Brain microvascular endothelial cell (primary cell): Measurements from ENCODE around the gene RBFOX2.

ENCODE experiments used
- DNase-seq: peaks from one replicate; pipeline ENCODE4 v3.0.0-alpha.2; 2020
- H3K27ac ChIP-seq: fragments of 250-450 bp; sonication (Bioruptor Pico); 2 replicates; pipeline ENCODE4 v1.5.1; 2020; ENCODE audit warnings: mild to moderate bottlenecking, moderate library complexity
- H3K27me3 ChIP-seq: fragments of 250-450 bp; sonication (Bioruptor Pico); replicated peaks from 2 replicates; pipeline ENCODE4 v1.5.1; 2020; ENCODE audit warnings: mild to moderate bottlenecking
- H3K36me3 ChIP-seq: fragments of 250-450 bp; sonication (Bioruptor Pico); replicated peaks from 2 replicates; pipeline ENCODE4 v1.5.1; 2020; ENCODE audit warnings: mild to moderate bottlenecking
- H3K4me3 ChIP-seq: 2 replicates; pipeline ENCODE4 v1.5.1; 2011; ENCODE audit warnings: low read depth, mild to moderate bottlenecking, control low read depth, low read length, moderate library complexity
- CTCF ChIP-seq: IDR thresholded peaks from 2 replicates; pipeline ENCODE4 v1.5.1; 2011; ENCODE audit warnings: low read depth, mild to moderate bottlenecking, moderate library complexity, low read length, control low read depth, inconsistent platforms; ENCODE audit errors: missing control alignments
- in situ Hi-C: cut with HindIII; loops from 2 replicates; pipeline ENCODE4 v1.10.0; 2017; ENCODE audit warnings: low sequenced_read_pairs, low pct_ligation_motif_present

The RBFOX2 gene

GRCh38 chr22:36032611-36033010 is 4.0 kb upstream of the RBFOX2 start:
- no peak overlapping the region for H3K27ac ChIP-seq
- no peak overlapping the region for H3K4me3 ChIP-seq
- no peaks in the 10 kb centered on the region for H3K27me3 ChIP-seq
- in situ Hi-C loops, result no loop called here
- TF ChIP-seq CTCF, result no peak
- H3K36me3 ChIP-seq, result no peaks in the 10 kb centered on the region
- DNase-seq, result no peak

- Histone ChIP-seq H3K36me3 (no peaks in the 10 kb centered on the region), H3K27ac (peak overlapping the region; percentile 19), H3K4me3 (peak overlapping the region; percentile 88), H3K27me3 (no peaks in the 10 kb centered on the region)
- in situ Hi-C loops, result no loop called here
- no peak for DNase-seq
- no peak for TF ChIP-seq CTCF
Measured at GRCh38 chr22:36029406-36029755, 757 bp upstream of the RBFOX2 start.

- Histone ChIP-seq H3K27me3 (no peaks in the 10 kb centered on the region), H3K4me3 (peak overlapping the region; percentile 88), H3K27ac (peak overlapping the region; percentile 74), H3K36me3 (no peaks in the 10 kb centered on the region)
- no peak for DNase-seq
- no peak for TF ChIP-seq CTCF
- in situ Hi-C loops, result no loop called here
Measured at GRCh38 chr22:36027935-36028645, 534 bp downstream of the RBFOX2 start.

GRCh38 chr22:36027579-36027934 is 1.1 kb downstream of the RBFOX2 start:
- peak overlapping the region; percentile 74 for H3K27ac ChIP-seq

GRCh38 chr22:36026741-36027140 is 1.9 kb downstream of the RBFOX2 start:
- Histone ChIP-seq H3K27me3 (no peaks in the 10 kb centered on the region), H3K27ac (no peak overlapping the region), H3K36me3 (no peaks in the 10 kb centered on the region), H3K4me3 (peak overlapping the region; percentile 88)
- in situ Hi-C loops, result no loop called here
- no peak for DNase-seq
- TF ChIP-seq CTCF, result no peak

More at GRCh38 chr22:36027579-36027934, 1.1 kb downstream of the RBFOX2 start:
- no peaks in the 10 kb centered on the region for H3K27me3 ChIP-seq
- no peaks in the 10 kb centered on the region for H3K36me3 ChIP-seq
- in situ Hi-C loops, result no loop called here
- no peak for DNase-seq
- no peak for TF ChIP-seq CTCF
- peak overlapping the region; percentile 88 for H3K4me3 ChIP-seq

GRCh38 chr22:36022697-36023096 is 5.9 kb downstream of the RBFOX2 start:
- TF ChIP-seq CTCF, result no peak
- Histone ChIP-seq H3K27me3 (no peaks in the 10 kb centered on the region), H3K36me3 (no peaks in the 10 kb centered on the region), H3K4me3 (no peak overlapping the region), H3K27ac (no peak overlapping the region)
- DNase-seq, result no peak
- in situ Hi-C loops, result no loop called here
